Suppressor macrophage treated with lipopolysaccharide for 1 hour (primary cell): ENCODE measurements around the gene PTPN21.

Experiments used
- DNase-seq, 3 donors: peaks; one replicate each; pipeline ENCODE4 v3.0.0-alpha.2; 2020 to 2022

PTPN21 gene

GRCh38 chr14:88503754-88504406, 50.9 kb downstream of the PTPN21 start:
- DNase-seq, result no peak

DNA sequence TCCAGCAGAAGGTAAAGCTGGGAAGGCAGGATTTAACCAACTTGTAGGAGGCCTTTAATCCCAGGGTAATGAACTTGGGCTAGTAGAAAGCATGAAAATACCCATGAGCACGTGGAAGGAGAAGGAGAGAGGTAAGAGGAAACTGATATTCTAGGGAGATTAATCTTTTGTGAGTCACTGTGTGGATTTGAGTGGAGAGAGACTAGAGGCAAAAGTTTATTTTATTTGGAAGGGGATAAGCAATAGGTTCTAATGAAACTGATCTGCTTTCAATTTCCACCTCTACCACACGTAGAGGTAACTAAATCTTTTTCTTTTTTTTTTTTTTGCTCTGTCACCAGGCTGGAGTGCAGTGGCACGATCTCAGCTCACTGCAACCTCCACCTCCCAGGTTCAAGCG, 52.1 kb downstream of the PTPN21 start:
- no peak for DNase-seq

GRCh38 chr14:88500611-88501010, 54.2 kb downstream of the PTPN21 start:
- no peak for DNase-seq

DNA sequence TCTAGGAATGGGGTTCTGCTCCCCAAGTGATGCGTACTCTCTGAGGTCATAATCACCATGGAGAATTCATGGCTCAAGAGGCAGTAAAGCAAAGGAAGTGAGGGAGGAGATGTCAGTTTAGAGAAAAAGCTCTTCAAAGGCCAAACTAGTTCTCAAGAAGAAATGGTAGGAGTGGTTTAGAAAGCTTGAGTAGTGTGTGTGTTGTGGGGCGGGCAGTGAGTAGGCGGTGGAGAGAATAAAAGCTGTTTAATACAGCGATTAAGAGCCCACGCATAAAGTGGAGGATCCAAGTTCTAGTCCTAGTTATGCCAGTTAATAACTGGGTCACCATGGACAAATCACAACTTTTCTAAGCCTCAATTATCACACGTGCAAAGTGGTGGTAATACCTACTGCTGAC, 55.6 kb downstream of the PTPN21 start:
- no peak for DNase-seq

GRCh38 chr14:88496414-88496813, 58.4 kb downstream of the PTPN21 start:
- no peak for DNase-seq

DNA sequence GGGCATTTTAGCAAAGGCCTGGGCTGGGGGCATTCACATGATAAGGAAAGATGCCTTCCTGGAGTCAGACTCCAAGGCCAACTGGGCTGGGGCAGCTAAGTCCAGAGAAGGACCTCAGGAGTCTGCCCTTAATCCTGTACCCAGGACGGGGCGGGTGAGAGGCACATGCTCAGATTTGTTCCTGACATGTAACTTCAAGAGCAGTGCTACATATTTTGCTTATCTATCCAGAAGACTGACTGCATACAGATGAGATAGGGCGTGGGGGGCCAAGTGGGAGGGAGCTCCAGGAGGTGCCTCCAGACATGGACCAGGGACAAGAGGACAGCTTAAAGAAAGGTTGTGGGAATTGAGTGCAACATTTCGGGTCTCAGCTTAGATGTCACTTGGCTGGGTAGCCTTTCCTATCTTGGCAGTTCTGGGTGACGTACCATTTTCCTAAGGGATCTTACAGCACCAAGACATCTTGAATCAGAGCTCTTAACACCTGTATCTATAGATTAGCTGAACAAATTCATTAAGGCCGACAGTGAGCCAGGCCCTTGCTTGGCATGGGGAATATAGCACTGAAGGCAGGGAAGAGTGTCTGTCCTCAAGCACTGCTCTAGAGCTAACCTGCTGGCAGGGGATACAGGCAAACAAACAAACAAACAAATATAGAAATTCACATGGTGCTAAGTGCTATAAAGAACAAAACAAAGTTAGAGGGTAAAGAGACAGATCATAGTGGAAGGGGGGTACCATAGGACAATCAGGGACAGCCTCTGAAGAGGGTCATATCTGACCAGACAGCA, 61.2 kb downstream of the PTPN21 start:
- DNase-seq, result no peak

DNA sequence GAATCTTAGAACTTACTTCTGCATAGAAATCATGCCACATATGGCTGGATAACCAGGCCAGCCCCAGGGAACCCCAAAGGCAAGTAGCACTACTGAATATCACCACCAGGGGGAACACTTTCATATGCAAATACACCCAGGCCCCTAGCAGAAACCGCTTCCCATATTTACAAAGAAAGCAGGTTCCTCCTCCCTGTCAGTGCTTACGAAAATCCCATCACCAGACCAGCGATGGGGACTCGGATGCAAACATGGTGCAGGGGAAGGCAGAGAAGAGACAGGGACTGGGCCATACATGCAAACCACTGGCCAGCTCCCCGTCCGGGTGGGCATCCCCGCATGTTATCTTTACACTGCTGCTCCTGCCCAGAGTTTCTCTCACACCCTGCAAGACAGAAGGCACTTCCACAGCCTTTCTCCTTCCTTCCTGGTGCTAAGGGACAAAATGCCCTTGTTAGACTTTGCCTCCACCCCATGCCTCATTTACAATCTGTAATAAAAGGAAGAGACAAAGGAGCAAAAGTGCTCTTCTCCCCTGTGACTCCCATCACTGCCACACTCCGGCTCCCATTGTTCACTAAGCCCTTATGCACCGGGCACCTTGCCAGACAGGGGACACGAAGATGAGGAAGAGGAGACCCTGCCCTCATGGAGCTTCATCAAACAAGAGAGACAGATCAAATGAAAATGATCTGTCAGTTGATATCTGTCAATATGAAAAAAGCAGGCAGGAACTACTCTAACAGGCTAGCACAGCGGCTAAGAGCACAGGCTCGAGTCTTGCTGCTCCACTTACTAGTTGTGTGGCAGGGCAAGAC, 62.3 kb downstream of the PTPN21 start:
- DNase-seq, result peak; percentile 90 to 94 (median 92)

GRCh38 chr14:88490168-88490567, 64.6 kb downstream of the PTPN21 start:
- no peak for DNase-seq

DNA sequence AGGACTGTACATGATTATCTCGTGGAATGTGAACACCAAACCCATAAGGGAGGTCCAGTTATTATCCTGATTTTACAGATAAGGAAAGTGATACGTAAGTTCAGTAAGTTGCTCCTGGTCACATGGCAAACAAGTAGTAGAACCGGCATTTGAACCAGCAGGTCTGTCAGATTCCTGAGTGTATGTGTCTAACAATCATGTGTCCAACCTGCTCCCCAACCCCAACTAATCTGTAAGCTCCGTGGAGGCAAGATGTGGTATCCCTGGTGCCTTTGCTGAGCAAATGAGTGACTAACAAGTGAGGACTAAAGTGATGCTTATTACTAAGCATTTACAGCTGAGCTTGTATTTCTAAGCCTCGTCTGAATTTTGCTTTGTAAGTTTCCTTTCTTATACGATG, 65.9 kb downstream of the PTPN21 start:
- DNase-seq, result no peak

- DNase-seq, result no peak
Measured at GRCh38 chr14:88488081-88488480, 66.7 kb downstream of the PTPN21 start.

DNA sequence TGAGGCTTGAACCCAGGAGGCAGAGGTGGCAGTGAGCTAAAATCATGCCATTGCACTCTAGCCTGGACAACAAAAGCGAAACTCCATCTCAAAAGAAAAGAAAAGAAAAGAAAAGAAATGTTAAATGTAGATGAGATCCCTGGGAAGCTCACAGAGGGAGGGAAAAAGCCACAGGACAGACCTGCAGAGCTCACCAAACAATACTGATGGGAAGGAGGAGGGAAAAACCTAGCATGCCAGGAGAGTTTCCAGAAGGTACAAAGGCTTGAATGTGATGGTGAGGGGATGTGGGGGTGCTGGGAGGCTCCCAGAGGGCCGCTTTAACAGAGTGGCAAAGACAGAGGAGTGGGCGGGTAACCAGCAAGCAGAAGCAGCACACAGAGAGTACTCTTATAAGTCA, 72.3 kb downstream of the PTPN21 start:
- no peak for DNase-seq

DNA sequence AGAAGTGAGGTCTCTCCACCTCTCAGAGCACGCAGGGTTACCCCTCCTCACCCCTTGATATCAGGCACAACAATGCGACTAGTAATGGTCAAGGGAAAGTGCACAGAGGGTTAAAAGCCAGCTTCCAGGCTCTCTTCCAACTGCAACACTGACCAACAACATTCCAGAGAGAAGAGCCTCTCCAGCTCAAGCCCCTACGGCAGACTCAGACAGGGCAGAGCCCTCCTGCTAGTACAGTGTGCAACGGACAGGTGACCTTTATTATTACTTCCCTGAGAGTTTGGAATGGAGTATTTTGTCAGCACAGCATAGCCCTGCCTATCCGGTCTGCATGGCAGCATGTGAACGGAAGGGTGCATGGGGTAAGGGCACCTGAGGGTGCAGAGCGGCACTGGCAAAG, 73.0 kb downstream of the PTPN21 start:
- no peak for DNase-seq

- DNase-seq, result no peak
Measured at GRCh38 chr14:88481059-88481458, 73.7 kb downstream of the PTPN21 start.

- DNase-seq, result no peak
Measured at GRCh38 chr14:88479574-88479987, 75.2 kb downstream of the PTPN21 start.

DNA sequence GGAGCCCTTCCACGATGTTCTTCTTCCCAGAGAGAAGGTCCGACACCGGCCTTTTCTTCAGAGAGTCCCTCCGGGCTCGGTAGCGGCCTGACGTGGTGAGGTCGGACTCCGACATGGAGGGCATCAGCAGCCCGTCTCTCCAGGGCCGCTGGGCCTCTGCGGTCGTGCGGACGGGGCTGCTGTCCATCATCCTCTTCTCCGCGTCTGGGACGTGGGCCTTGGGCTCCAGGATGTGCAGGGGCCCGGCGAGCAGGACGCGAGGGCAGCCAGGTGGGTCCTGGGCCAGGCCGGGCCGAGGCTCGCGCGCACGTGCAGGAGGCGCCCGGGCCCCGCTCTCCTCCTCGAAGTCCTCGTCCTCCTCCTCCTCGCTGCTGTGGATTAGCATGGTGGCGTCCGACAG, 75.9 kb downstream of the PTPN21 start:
- no peak for DNase-seq

DNA sequence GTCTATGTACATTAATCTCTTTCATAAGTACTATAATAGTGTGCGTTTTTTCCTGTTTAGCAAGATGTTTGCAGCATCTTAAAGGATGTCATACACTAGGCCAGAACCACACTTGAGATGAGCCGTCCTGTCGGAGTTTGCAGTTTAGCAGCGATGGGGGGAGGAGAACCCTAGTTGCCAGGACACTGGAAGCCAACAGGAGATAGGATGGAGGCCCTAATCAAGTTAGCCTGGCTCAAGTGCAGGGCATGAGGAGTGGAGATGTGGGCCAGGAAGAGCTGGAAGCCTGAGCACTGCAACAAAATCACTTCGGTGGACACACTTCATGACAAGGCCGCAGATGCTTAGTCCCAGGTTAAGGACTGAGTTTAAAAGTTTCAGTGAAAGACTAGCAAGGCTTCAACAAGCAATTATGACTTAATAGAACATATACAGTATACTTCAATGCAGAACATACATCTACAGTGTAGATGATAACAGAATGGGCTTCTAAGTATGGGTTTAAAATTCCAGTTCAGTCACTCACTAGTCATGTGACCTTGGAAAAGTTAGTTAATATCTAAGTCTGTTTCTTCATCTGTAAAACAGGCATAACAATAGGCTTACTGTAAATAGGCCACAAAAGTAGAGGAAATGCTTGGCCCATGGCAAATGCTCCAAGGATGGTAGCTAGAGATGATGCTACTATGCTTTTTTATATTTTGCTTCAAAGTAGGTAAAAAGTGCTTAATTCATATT, 77.1 kb downstream of the PTPN21 start:
- no peak for DNase-seq

GRCh38 chr14:88476825-88477224, 78.0 kb downstream of the PTPN21 start:
- no peak for DNase-seq

GRCh38 chr14:88476214-88476774, 78.5 kb downstream of the PTPN21 start:
- DNase-seq, result no peak

GRCh38 chr14:88473791-88474190, 81.0 kb downstream of the PTPN21 start:
- DNase-seq, result no peak

GRCh38 chr14:88470542-88471440, 84.0 kb downstream of the PTPN21 start:
- DNase-seq, result no peak

GRCh38 chr14:88468406-88468805, 86.4 kb downstream of the PTPN21 start:
- DNase-seq, result no peak

GRCh38 chr14:88463318-88463717, 91.5 kb downstream of the PTPN21 start:
- DNase-seq, result peak in 2 of 3 donors; percentile 27 to 29
